Ishikawa (cell line): ENCODE results near the gene GLI3.

Source experiments
- EGR1 ChIP-seq: IDR thresholded peaks from 2 replicates; pipeline ENCODE4 v1.6.1; 2012
- EP300 ChIP-seq: IDR thresholded peaks from 2 replicates; pipeline ENCODE4 v1.6.1; 2012; ENCODE audit warnings: borderline replicate concordance
- NFIC ChIP-seq: IDR thresholded peaks from 2 replicates; pipeline ENCODE4 v1.6.1; 2012
- RAD21 ChIP-seq: IDR thresholded peaks from 2 replicates; pipeline ENCODE4 v1.6.1; 2012; ENCODE audit warnings: low read depth
- REST ChIP-seq: IDR thresholded peaks from 2 replicates; pipeline ENCODE4 v1.6.1; 2012; ENCODE audit warnings: low read depth, mild to moderate bottlenecking
- TAF1 ChIP-seq: IDR thresholded peaks from 2 replicates; pipeline ENCODE4 v1.6.1; 2012; ENCODE audit warnings: low read depth, mild to moderate bottlenecking
- TF ChIP-seq, protein P1 (sequence below): IDR thresholded peaks from 2 replicates; pipeline ENCODE4 v1.6.1; 2012

DNA sequence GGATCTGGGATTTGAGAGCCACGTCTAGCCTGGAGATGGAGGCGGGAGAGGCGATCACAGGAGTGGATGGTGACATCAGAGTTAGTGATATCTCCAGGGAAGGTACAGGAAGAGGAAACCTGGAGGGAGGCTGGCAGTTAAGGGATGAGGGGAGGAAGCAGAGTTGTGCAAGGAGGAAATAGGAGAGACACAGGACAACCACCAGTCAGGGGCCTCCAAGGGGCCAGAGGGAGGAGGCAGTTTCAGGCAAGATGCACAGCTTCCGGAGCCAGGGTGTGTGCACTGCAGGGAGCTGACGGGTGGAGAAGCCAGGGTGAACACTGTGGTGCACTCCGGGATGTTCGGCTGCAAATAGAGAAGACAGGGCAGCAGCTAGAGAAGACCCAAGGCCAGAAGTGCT, 141.2 kb downstream of the GLI3 start:
- no peak for TF ChIP-seq EP300
- TF ChIP-seq RAD21: no peak
- TF ChIP-seq, protein P1, sequence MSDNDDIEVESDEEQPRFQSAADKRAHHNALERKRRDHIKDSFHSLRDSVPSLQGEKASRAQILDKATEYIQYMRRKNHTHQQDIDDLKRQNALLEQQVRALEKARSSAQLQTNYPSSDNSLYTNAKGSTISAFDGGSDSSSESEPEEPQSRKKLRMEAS: no peak
- no peak for TF ChIP-seq TAF1
- no peak for TF ChIP-seq NFIC
- no peak for TF ChIP-seq EGR1
- no peak for TF ChIP-seq REST
